Activated CD8-positive, alpha-beta T cell treated with anti-CD3 and anti-CD28 coated beads, Interleukin-2, amount 10 ng/mL, durations not matched to agents 7 days and 5 days (primary cell): ENCODE measurements around the gene DHX34. TPM values are rescaled to one million over a fixed set of nuclear protein-coding genes. Genes with fewer than 3 reads are reported as not detected.
"Not testable (repeated sequence)": the region's sequence is repeated elsewhere in the genome, so short reads cannot be mapped to it uniquely, and the experiment has no call there.

Experiments used
- ATAC-seq: fragments of 150-1000 bp; cut with Tn5 transposase; one replicate; pipeline ENCODE4 v1.10.0; 2021; ENCODE audit warnings: moderate library complexity
- CTCF ChIA-PET: fragments of 350-600 bp; sonication (Branson Sonifier 250); formaldehyde crosslinking; loops from one replicate; lab custom pipeline; 2021; ENCODE audit warnings: antibody characterized with exemption; lab: Charles Lee
- POLR2A ChIA-PET: fragments of 350-600 bp; sonication (Branson Sonifier 250); formaldehyde crosslinking; loops from one replicate; lab custom pipeline; 2021; ENCODE audit warnings: antibody characterized with exemption; lab: Charles Lee
- DNase-seq: peaks from one replicate; pipeline ENCODE4 v3.0.0-alpha.2; 2020
- H3K27ac Mint-ChIP-seq: one replicate; pipeline ENCODE4 v1.8.0; 2021; ENCODE audit warnings: mild to moderate bottlenecking, mixed read lengths
- H3K27me3 Mint-ChIP-seq: one replicate; pipeline ENCODE4 v1.8.0; 2021; ENCODE audit warnings: low read depth, mixed read lengths
- H3K36me3 Mint-ChIP-seq: one replicate; pipeline ENCODE4 v1.8.0; 2021; ENCODE audit warnings: low read depth, mixed read lengths
- H3K4me1 Mint-ChIP-seq: one replicate; pipeline ENCODE4 v1.8.0; 2021; ENCODE audit warnings: low read depth, mixed read lengths
- H3K4me3 Mint-ChIP-seq: one replicate; pipeline ENCODE4 v1.8.0; 2021; ENCODE audit warnings: mild to moderate bottlenecking, mixed read lengths
- H3K9me3 Mint-ChIP-seq: one replicate; pipeline ENCODE4 v1.8.0; 2022; ENCODE audit warnings: mixed read lengths; ENCODE audit not compliant: insufficient read depth
- total RNA-seq, 2 experiments: library from RNA; stranded (reverse); gene quantifications; one replicate each; pipeline ENCODE4 v1.2.3, GENCODE V29; 2021

DHX34 gene
- total RNA-seq, 2 experiments from 2014 or later = 12.6 to 13.1 TPM

- peaks cover 11% of the 10 kb centered on the region for H3K27me3 Mint-ChIP-seq
- ATAC-seq (no peak), DNase-seq (no peak)
- POLR2A ChIA-PET = no interaction called here
- peak overlapping the region; percentile 43 for H3K27ac Mint-ChIP-seq
- CTCF ChIA-PET = no interaction called here
- no peaks in the 10 kb centered on the region for H3K9me3 Mint-ChIP-seq
- H3K4me1 Mint-ChIP-seq = no peaks in the 10 kb centered on the region
- no peaks in the 10 kb centered on the region for H3K36me3 Mint-ChIP-seq
- no peak overlapping the region for H3K4me3 Mint-ChIP-seq
Observed at GRCh38 chr19:47398707-47399597, 49.8 kb downstream of the DHX34 start.

- ChIA-PET POLR2A (no interaction called here), CTCF (no interaction called here)
- Mint-ChIP-seq H3K36me3 (no peaks in the 10 kb centered on the region), H3K9me3 (no peaks in the 10 kb centered on the region), H3K27me3 (peaks cover 17% of the 10 kb centered on the region), H3K27ac (no peak overlapping the region), H3K4me1 (no peaks in the 10 kb centered on the region), H3K4me3 (no peak overlapping the region)
- no peak for DNase-seq
- ATAC-seq = no peak
Observed at GRCh38 chr19:47402504-47402903, 53.4 kb downstream of the DHX34 start.

GRCh38 chr19:47404334-47405196, 55.5 kb downstream of the DHX34 start:
- Mint-ChIP-seq H3K4me3 (no peak overlapping the region), H3K27ac (no peak overlapping the region), H3K9me3 (no peaks in the 10 kb centered on the region), H3K27me3 (peaks cover 21% of the 10 kb centered on the region), H3K36me3 (no peaks in the 10 kb centered on the region), H3K4me1 (no peaks in the 10 kb centered on the region)
- ChIA-PET CTCF (interaction anchor here (0.8 kb wide), 1 partner anchor 13 kb away, joined by 3 read pairs; no protein-coding TSS in a partner anchor), POLR2A (no interaction called here)
- ATAC-seq (no peak), DNase-seq (no peak)

DNA sequence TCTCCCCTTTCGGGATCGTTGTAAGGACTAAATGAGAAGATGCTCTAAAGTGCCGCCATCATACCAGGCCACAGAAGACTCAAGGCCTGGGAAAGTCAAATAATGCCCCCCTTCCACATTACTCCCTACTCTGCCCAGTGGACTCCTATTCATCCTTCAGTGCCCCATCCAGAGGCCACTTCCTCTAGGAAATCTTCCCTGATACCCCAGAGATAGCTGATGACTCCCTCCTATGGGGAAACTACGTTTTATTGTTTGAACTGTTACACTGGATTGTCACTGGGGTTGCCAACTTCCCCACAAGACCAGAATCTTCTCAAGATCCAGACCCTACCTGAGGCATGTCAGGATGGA, 56.1 kb downstream of the DHX34 start:
- Mint-ChIP-seq H3K4me3 (no peak overlapping the region), H3K9me3 (no peaks in the 10 kb centered on the region), H3K4me1 (no peaks in the 10 kb centered on the region), H3K27me3 (peaks cover 21% of the 10 kb centered on the region), H3K36me3 (no peaks in the 10 kb centered on the region), H3K27ac (no peak overlapping the region)
- ATAC-seq (no peak), DNase-seq (no peak)
- POLR2A ChIA-PET = no interaction called here
- CTCF ChIA-PET = no interaction called here

- POLR2A ChIA-PET = no interaction called here
- no peaks in the 10 kb centered on the region for H3K9me3 Mint-ChIP-seq
- DNase-seq = no peak
- H3K27ac Mint-ChIP-seq = no peak overlapping the region
- H3K4me3 Mint-ChIP-seq = no peak overlapping the region
- CTCF ChIA-PET = no interaction called here
- no peak for ATAC-seq
- H3K27me3 Mint-ChIP-seq = peaks cover 21% of the 10 kb centered on the region
- H3K4me1 Mint-ChIP-seq = no peaks in the 10 kb centered on the region
- no peaks in the 10 kb centered on the region for H3K36me3 Mint-ChIP-seq
Observed at GRCh38 chr19:47405854-47406417, 56.8 kb downstream of the DHX34 start.

DNA sequence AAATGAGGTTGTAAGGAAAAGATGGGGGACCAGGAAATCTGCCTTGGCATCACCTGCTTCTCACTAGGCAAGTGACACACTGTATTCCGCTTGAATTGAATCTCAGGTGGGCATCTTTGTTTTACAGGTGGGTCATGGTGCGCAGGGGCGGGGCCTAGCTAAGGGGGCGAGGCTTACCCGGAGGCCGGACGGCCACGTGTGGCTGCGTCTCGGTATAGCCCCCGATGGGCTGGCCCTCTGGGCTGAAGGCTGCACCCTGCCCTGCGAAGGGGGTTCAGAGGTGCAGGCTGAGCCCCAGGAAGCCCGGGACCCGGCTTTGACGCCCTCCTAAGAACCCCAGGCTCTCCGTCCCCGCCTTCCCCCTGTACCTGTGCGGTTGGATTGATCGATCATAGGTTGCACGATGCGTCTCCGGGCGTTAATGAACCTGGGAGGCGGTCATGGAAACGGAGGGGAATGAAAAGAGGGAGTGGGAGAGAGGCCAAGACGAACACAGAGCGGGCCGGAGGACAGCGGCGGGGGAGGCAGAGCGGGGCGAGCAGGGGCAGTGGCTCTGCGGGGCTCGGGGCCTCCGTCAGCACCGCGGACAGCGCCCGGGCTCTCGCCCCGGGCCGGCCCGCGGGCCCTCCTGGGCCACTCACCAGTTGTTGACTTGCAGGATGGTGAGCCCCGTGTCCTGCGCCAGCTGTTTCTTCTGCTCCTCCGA, 57.7 kb downstream of the DHX34 start:
- CTCF ChIA-PET = interaction anchor here (0.6 kb wide), 1 partner anchor 21 kb away, joined by 4 read pairs; no protein-coding TSS in a partner anchor
- DNase-seq (no peak), ATAC-seq (peak; percentile 78)
- peaks cover 21% of the 10 kb centered on the region for H3K27me3 Mint-ChIP-seq
- POLR2A ChIA-PET = no interaction called here
- no peaks in the 10 kb centered on the region for H3K4me1 Mint-ChIP-seq
- H3K36me3 Mint-ChIP-seq = no peaks in the 10 kb centered on the region
- no peak overlapping the region for H3K4me3 Mint-ChIP-seq
- H3K27ac Mint-ChIP-seq = no peak overlapping the region
- H3K9me3 Mint-ChIP-seq = no peaks in the 10 kb centered on the region

- ATAC-seq (no peak), DNase-seq (no peak)
- ChIA-PET CTCF (interaction anchor here (0.6 kb wide), 1 partner anchor 21 kb away, joined by 4 read pairs; no protein-coding TSS in a partner anchor), POLR2A (no interaction called here)
- no peaks in the 10 kb centered on the region for H3K36me3 Mint-ChIP-seq
- H3K27ac Mint-ChIP-seq = no peak overlapping the region
- no peaks in the 10 kb centered on the region for H3K9me3 Mint-ChIP-seq
- no peak overlapping the region for H3K4me3 Mint-ChIP-seq
- H3K4me1 Mint-ChIP-seq = no peaks in the 10 kb centered on the region
- H3K27me3 Mint-ChIP-seq = peaks cover 22% of the 10 kb centered on the region
Observed at GRCh38 chr19:47407417-47407774, 58.3 kb downstream of the DHX34 start.

GRCh38 chr19:47408156-47408938, 59.2 kb downstream of the DHX34 start:
- CTCF ChIA-PET = no interaction called here
- no peak overlapping the region for H3K27ac Mint-ChIP-seq

GRCh38 chr19:47411101-47411500, 62.0 kb downstream of the DHX34 start:
- Mint-ChIP-seq H3K27me3 (peaks cover 35% of the 10 kb centered on the region), H3K27ac (no peak overlapping the region), H3K36me3 (no peaks in the 10 kb centered on the region), H3K4me3 (no peak overlapping the region), H3K4me1 (no peaks in the 10 kb centered on the region), H3K9me3 (no peaks in the 10 kb centered on the region)
- no peak for DNase-seq
- POLR2A ChIA-PET = no interaction called here
- CTCF ChIA-PET = interaction anchor here (0.8 to 1.5 kb wide), 2 partner anchors 17 to 20 kb away, joined by 3 read pairs; no protein-coding TSS in a partner anchor
- no peak for ATAC-seq

More at GRCh38 chr19:47408156-47408938, 59.2 kb downstream of the DHX34 start:
- H3K4me3 Mint-ChIP-seq = no peak overlapping the region
- no peaks in the 10 kb centered on the region for H3K36me3 Mint-ChIP-seq
- POLR2A ChIA-PET = no interaction called here
- no peaks in the 10 kb centered on the region for H3K9me3 Mint-ChIP-seq
- H3K27me3 Mint-ChIP-seq = peaks cover 24% of the 10 kb centered on the region
- ATAC-seq (no peak), DNase-seq (no peak)
- no peaks in the 10 kb centered on the region for H3K4me1 Mint-ChIP-seq

GRCh38 chr19:47411696-47412095, 62.6 kb downstream of the DHX34 start:
- POLR2A ChIA-PET = not testable (repeated sequence)

DNA sequence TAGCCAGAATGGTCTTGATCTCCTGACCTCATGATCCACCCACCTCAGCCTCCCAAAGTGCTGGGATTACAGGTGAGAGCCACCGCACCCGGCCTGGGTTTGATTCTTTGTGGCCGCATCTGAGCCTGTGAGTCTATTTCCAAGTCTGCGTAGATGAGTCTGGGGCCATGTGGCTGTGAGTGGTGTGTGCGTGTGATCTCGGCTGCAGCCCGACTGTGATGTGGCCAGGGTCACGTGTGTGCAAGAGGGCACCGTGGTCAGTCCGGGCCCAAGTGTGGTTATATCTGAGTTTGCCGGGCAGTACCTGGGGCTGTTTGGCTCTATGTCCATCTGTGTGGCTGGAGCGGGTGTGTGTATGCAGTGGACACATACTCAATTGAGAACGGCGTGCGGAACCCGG, 64.8 kb downstream of the DHX34 start:
- Mint-ChIP-seq H3K36me3 (no peaks in the 10 kb centered on the region), H3K4me1 (peaks cover 13% of the 10 kb centered on the region), H3K27ac (no peak overlapping the region), H3K9me3 (no peaks in the 10 kb centered on the region), H3K4me3 (no peak overlapping the region), H3K27me3 (peaks cover 45% of the 10 kb centered on the region)
- ChIA-PET CTCF (no interaction called here), POLR2A (no interaction called here)
- ATAC-seq (no peak), DNase-seq (no peak)

More at GRCh38 chr19:47411696-47412095, 62.6 kb downstream of the DHX34 start:
- not testable (repeated sequence) for H3K4me1 Mint-ChIP-seq, H3K9me3 Mint-ChIP-seq, ATAC-seq, H3K36me3 Mint-ChIP-seq, H3K4me3 Mint-ChIP-seq, H3K27ac Mint-ChIP-seq, DNase-seq
- peaks cover 35% of the 10 kb centered on the region for H3K27me3 Mint-ChIP-seq
- CTCF ChIA-PET = interaction anchor here (0.8 to 1.5 kb wide), 2 partner anchors 16 to 20 kb away, joined by 3 read pairs; no protein-coding TSS in a partner anchor
